ENCODE results near the gene CCDC106. TPM values are rescaled to one million over a fixed set of nuclear protein-coding genes. Genes with fewer than 3 reads are reported as not detected.

The CCDC106 gene
- total RNA-seq, 2 experiments from 2014 or later: 29.0 to 30.1 TPM

DNA sequence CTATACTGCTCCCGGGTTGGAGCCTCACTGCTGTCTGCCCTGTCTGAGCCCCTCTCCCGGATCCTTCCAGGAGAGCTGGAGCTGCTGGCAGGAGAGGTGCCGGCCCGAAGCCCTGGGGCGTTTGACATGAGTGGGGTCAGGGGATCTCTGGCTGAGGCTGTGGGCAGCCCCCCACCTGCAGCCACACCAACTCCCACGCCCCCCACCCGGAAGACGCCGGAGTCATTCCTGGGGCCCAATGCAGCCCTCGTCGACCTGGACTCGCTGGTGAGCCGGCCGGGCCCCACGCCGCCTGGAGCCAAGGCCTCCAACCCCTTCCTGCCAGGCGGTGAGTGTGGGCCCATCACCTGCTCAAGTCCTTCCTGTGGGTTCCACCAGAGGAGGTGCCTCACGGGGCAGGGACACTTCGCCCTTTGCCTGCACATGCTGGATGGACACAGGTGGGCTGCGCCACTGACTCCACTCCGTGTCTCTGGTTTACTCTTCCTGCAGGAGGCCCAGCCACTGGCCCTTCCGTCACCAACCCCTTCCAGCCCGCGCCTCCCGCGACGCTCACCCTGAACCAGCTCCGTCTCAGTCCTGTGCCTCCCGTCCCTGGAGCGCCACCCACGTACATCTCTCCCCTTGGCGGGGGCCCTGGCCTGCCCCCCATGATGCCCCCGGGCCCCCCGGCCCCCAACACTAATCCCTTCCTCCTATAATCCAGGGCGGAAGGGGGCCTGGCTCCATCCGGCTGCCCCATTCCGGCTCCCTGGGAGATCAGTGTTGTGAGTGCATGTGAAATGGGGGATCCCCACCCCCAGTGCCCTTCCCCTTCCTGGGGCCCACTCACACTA, 46.9 kb downstream of the CCDC106 start:
- TSS peak; percentile 58 for BruUV-seq (replicated peaks)
- Histone ChIP-seq H3K79me2 (ENCODE audit: insufficient read depth, low read depth, low read length) (no peaks in the 10 kb centered on the region), H3K9me3 (ENCODE audit: low read length) (no peaks in the 10 kb centered on the region), H3K4me2 (ENCODE audit: low read length) (no peak overlapping the region), H3K36me3 (ENCODE audit: insufficient read depth, low read length) (peaks cover 95% of the 10 kb centered on the region), H3K9me2 (ENCODE audit: insufficient read depth, low read length) (no peaks in the 10 kb centered on the region), H3K4me1 (ENCODE audit: insufficient read depth, low read length, poor library complexity, severe bottlenecking) (no peaks in the 10 kb centered on the region), H4K20me1 (ENCODE audit: insufficient read depth, low read length) (no peaks in the 10 kb centered on the region), H2AFZ (ENCODE audit: low read length) (no peak overlapping the region), H3K4me3 (ENCODE audit: low read depth, low read length, poor library complexity, severe bottlenecking) (no peak overlapping the region), H3K27ac (ENCODE audit: low read depth, low read length, poor library complexity, severe bottlenecking) (no peak overlapping the region)
- DNase-seq (ENCODE audit: low spot score): no peak
- CTCF ChIA-PET (ENCODE audit: unreplicated experiment): no interaction called here
- TF ChIP-seq EZH2phosphoT487 (IDR thresholded peaks at IDR 0.05; ENCODE audit: borderline replicate concordance, low read depth, low read length) (no peak), CTCF (conservative IDR thresholded peaks at IDR 0.05; ENCODE audit: low read length) (no peak)
- intact Hi-C loops (cut with micrococcal nuclease; ENCODE audit: unreplicated experiment): no loop called here
- POLR2A ChIA-PET: no interaction called here

- no TSS peak for BruUV-seq (replicated peaks)
- Histone ChIP-seq H3K4me3 (ENCODE audit: low read depth, low read length, poor library complexity, severe bottlenecking) (no peak overlapping the region), H3K9me3 (ENCODE audit: low read length) (no peaks in the 10 kb centered on the region), H4K20me1 (ENCODE audit: insufficient read depth, low read length) (no peaks in the 10 kb centered on the region), H3K9me2 (ENCODE audit: insufficient read depth, low read length) (no peaks in the 10 kb centered on the region), H3K36me3 (ENCODE audit: insufficient read depth, low read length) (peaks cover 94% of the 10 kb centered on the region), H3K27ac (ENCODE audit: low read depth, low read length, poor library complexity, severe bottlenecking) (no peak overlapping the region), H3K79me2 (ENCODE audit: insufficient read depth, low read depth, low read length) (no peaks in the 10 kb centered on the region), H3K4me1 (ENCODE audit: insufficient read depth, low read length, poor library complexity, severe bottlenecking) (no peaks in the 10 kb centered on the region), H3K4me2 (ENCODE audit: low read length) (no peak overlapping the region), H2AFZ (ENCODE audit: low read length) (no peak overlapping the region)
- intact Hi-C loops (cut with micrococcal nuclease; ENCODE audit: unreplicated experiment): no loop called here
- no peak for DNase-seq (ENCODE audit: low spot score)
- TF ChIP-seq EZH2phosphoT487 (IDR thresholded peaks at IDR 0.05; ENCODE audit: borderline replicate concordance, low read depth, low read length) (no peak), CTCF (conservative IDR thresholded peaks at IDR 0.05; ENCODE audit: low read length) (no peak)
- CTCF ChIA-PET (ENCODE audit: unreplicated experiment): no interaction called here
- POLR2A ChIA-PET: no interaction called here
Measured at GRCh38 chr19:55695511-55696290, 47.7 kb downstream of the CCDC106 start.

Measured in OCI-LY7 (cell line).